Measurements from ENCODE around the gene RNU6-9. TPM values are rescaled to one million over a fixed set of nuclear protein-coding genes. Genes with fewer than 3 reads are reported as not detected.
"Not testable (repeated sequence)": the region's sequence is repeated elsewhere in the genome, so short reads cannot be mapped to it uniquely, and the experiment has no call there.

Gene RNU6-9
- total RNA-seq, 1 donor from 2014 or later = not detected

DNA sequence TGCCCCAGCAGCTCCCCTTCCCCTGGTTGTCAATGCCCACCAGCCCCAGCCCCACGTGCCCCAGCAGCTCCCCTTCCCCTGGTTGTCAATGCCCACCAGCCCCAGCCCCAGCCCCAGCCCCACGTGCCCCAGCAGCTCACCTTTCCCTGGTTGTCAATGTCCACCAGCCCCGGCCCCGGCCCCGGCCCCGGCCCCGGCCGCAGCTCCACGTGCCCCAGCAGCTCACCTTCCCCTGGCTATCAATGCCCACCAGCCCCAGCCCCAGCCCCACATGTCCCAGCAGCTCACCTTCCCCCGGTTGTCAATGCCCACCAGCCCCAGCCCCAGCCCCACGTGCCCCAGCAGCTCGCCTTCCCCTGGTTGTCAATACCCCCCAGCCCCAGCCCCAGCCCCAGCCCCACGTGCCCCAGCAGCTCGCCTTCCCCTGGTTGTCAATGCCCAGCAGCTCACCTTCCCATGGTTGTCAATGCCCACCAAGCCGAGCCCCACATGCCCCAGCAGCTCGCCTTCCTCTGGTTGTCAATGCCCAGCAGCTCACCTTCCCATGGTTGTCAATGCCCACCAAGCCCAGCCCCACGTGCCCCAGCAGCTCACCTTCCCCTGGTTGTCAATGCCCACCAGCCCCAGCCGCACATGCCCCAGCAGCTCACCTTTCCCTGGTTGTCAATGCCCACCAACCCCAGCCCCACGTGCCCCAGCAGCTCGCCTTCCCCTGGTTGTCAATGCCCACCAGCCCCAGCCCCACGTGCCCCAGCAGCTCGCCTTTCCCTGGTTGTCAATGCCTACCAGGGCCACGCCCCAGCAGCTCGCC lies 14.3 kb upstream of the RNU6-9 start:
- DNase-seq = not testable (repeated sequence)

GRCh38 chr19:879711-880438 lies 13.4 kb upstream of the RNU6-9 start:
- no peak for DNase-seq

DNA sequence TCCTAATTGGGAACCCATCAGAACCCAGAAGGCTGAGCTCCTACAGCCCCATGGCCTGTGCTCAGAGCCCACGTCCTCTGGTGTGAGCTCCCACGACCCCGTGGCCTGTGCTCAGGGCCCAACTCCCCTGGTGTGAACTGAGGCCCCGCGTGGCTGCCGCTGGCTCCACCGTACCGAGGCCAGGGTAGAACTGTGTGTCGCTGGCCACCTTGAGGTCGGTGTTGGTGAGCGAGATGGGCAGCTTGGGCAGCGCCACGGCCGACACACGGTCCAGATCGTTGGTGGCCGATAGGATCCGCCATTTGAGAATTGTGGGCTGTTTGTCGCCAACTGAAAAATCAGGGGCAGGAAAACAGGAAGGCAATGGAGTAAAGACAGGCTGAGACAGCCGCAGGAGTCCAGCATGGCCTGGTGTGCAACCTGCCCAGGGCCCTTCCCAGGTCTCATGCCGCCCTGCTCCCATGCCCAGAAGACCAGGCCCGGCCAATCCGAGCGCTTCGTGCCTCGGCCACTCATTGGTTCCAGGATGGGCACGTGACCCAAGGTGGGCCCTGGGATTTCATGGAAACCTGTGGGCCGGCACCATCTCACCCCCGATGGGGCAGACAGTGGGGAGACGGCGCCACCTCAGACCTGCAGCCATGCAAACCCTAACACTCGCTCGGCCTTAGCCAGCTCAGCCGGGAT lies 11.8 kb upstream of the RNU6-9 start:
- DNase-seq = no peak

- no peak for DNase-seq
These were observed 10.3 kb upstream of the RNU6-9 start for GRCh38 chr19:882871-883497.

- DNase-seq = no peak
These were observed 9.5 kb upstream of the RNU6-9 start for GRCh38 chr19:883661-884211.

DNA sequence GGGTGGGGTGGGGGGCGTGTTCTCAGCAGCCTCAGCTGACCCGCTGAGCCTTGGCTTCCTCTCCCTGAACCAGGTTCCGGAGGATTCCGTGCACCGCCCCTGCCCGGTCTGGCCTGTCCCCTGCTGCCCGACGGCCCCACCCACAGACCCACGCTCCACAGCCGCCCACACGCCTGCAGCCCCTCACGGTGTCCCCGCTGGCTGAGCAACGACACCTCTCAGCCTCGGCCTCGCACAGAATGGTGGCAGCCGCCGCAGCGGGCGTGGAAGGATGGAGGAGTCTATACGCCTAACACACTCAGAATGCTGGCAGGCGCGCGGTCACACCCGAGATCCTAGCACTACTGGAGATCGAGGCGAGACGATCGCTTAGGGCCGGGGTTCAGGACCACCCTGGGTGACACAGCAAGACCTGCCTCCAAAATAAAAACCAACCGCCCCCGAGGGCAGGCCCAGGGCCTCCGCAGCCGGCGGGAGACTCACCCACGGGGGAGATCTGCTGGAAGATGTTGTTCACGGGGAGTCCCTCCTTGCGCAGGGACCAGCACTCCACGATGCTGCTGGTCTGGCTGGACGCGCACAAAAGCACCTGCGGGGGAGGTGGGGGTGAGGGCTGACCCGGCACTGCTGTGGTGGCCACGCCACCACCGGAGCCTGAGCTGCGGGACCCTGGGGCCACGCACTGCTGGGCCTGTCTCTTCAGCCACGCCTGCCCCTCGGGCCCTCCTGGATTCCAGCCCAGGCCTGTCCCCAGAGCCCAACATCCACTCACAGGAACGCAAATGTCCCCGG lies 8.7 kb upstream of the RNU6-9 start:
- DNase-seq = no peak

DNA sequence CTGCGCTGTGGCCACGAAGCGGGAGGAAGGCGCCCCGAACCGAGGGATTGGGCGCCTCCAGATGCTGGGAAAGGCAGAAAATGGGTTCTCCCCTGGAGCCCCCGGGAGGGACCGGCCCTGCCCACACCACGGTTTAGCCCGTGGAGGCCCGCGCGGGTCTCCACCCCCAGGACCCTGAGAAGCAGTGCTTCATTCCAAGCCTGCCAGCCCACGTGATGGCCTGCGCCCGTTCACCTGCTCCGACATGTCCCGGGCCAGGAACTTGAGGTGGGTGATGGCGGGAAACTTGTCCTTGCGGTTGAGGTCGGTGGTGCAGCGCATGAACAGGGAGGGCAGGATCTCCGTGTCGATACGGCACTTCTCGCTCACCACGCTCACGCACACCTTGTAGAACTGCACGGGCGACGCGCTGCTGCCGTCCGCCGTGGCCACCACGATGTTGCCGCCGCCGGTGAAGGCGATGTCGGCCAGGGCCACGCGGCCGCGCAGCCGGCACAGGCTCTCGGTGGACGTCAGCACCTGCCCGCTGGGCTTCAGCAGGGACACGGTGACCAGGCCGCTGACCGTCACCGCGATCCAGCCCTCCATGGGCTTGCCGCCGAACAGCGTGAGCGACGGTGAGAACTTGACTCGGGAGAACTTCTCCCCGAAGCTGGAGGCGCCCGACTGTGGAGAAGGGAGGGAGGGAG lies 7.6 kb upstream of the RNU6-9 start:
- no peak for DNase-seq

- DNase-seq = peak; percentile 42
These were observed 6.2 kb upstream of the RNU6-9 start for GRCh38 chr19:887072-887471.

- DNase-seq = no peak
These were observed 5.7 kb upstream of the RNU6-9 start for GRCh38 chr19:887599-887998.

GRCh38 chr19:888581-889385 lies 4.5 kb upstream of the RNU6-9 start:
- DNase-seq = no peak

DNA sequence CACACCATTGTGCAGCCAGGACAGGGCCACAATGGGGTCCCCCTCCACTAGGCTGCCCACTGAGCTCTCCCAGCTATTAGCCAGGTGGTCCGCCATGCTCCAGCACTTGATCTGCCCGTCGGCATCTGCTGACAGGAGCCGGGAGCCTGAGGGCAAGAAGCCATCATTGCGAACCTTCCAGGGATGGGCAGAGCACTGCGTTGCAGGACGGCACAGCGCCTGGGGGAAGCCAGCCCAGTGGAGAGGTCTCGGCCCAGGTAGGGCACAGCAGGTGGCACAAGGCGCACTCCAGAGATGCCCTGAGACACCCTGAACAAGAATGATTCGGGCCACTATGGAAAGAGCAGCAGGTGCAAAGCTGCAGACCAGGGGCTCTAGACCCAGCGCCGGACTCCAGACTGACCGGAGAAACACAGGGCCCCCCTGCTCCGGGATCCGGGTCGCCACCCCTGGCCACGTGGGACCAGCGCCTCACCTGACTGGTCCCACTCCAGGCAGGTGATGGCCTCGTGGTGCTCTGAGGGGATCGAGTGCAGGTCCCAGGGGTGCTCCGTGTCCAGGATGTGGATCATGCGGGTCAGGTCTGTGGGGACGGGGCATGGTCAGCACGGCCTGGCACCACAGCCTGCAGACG lies 3.5 kb upstream of the RNU6-9 start:
- DNase-seq = no peak

- no peak for DNase-seq
These were observed 2.5 kb upstream of the RNU6-9 start for GRCh38 chr19:890831-891230.

GRCh38 chr19:891421-892200 lies 1.7 kb upstream of the RNU6-9 start:
- DNase-seq = not testable (repeated sequence)

DNA sequence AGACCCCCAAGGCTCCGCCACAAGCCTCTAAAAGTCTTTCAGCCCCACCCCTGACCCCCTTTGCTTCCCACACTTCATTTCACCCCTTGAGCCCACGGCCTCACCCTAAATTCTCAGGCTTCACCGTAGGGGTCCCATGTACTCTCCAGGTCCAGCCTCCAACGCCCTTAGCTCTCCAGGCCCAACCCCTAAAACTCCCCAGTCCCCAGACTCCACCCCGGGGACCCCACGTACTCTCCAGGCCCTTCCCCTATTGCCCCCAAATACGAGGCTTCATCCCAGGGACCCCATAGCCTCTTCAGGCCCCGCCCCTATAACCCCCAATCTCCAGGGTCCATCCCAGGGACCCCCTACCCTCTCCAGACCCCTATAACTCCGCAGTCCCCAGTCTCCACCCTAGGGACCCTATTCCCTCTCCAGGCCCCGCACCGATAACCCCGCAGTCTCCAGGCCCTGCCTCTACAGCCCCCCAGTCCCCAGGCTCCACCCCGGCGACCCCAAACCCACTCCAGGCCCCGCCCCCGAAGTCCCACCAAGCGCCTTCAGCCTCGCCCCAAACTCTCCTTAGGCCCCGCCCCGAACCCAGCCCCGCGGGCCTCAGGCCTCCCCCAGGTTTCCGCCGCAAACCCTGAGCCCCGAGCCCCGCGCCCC lies 916 bp upstream of the RNU6-9 start:
- no peak for DNase-seq

DNA sequence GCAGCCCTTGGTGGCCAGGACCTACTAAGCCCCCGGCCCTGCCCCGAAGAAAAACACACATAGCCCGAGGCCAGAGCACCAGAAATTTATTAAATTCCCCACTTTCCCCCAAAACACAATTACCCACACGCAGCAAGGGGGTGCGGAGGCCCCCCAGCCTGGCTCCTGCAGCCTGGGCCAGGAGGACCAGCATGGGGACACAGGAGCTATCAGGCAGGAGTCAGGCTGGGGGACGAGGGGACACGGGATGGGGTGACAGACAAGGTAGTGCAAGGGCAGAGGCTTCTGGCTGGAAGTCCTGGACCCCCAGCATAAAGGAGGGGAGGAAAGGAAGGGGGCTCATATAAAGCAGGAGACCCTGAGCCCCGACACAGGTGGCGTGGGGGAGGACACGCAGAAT lies 3.1 kb downstream of the RNU6-9 start:
- no peak for DNase-seq

DNA sequence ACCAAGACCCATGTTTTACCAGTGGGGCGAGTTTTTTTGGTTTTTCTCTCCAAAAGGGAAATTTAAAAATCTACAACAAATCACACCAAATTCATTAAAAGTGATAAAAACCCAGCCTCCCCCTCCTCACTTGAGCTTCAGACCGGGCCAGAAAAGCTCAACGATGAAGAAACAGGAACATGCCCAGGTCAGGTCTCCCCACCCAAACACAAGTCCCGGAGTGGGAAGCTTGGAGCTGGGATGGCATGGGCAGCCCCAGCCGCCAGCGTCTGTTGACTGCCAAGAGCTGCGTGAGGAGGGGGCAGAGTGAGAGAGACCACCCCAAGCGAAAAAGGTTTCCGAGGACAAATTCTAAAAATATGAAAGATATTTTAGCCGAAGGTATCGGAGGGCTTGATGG lies 3.7 kb downstream of the RNU6-9 start:
- no peak for DNase-seq

DNA sequence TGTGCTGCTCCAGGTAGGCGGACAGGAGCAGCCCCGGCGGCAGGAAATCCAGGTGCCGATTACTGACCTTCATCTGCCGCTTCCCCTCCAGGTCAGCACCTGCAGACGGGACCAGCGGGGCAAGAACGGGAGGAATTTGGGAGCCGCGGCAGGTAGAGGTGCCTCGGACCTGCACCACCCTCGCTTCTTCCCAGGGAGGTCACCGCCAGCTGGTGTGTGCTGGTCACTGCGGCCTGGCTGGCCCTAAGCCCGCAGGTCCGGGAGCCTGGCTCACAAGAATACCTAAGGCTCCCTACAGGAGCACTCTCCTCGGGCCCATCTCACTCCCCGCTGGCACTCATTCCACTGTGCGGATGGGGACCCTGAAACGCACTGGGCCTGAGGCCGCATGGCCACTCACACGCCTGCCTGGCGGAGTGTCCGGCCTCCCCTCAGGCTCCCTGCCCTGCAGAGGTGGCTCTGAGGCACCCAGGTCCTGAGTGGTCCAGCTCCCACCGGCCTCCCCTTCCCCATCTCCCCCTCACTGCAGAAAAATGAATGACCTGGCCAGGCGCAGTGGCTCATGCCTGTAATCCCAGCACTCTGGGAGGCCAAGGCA lies 4.3 kb downstream of the RNU6-9 start:
- no peak for DNase-seq

DNA sequence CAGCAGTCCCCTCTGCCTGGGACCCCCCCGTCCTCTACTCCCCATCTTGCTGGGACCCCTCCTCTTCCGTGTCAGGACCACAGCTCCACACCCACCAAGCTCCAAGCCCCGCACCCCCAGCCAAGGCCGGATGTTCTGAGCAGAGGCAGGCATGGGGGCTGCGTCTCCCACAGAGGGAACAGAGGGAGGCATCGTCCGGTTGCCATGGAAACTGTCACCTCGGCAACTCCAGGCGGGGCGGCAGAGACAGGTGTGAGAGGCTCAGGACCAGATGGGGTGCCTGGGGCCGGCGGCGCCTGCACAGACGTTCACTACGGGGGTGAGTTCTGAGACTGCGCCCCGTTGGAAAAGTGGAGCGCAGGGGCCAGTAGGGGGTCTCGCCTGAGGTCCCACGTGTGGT lies 5.4 kb downstream of the RNU6-9 start:
- no peak for DNase-seq

Data from dermis blood vessel endothelial cell (primary cell).